Measurements from ENCODE around the gene MKLN1.

- TF ChIP-seq CTCF (IDR thresholded peaks at IDR 0.05) (no peak), EP300 (IDR thresholded peaks at IDR 0.05) (no peak), POLR2AphosphoS5 (IDR thresholded peaks at IDR 0.05) (no peak)
These were observed 42.1 kb upstream of the MKLN1 start for GRCh38 chr7:131285556-131285955.
